ENCODE data around the gene ITGB8.

DNA sequence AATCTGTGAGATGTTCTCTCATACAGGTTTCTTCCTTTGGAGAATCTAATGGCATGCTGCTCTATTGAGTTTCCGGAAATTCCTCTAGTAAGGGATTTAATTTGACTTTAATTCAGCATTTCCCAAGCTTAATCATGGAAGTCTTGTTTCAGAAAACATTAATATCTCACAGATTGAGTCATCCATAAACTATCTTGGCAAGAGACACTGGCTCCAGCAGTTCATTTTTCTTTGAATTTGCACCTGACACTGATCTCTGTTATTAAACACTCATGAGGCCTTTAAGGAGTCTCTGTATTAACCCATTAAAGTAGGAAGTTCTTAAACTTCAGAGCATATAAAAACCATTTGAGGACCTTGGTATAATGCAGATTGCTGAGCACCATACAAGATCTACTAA, 3.6 kb upstream of the ITGB8 start:
- TF ChIP-seq POLR2A (IDR thresholded peaks at IDR 0.05; ENCODE audit: low read length) (no peak), GATA1 (IDR thresholded peaks at IDR 0.05; ENCODE audit: low read depth, low read length) (no peak)
